Measurements from ENCODE around the gene GRK7.
A peak's percentile ranks its signal among the peaks of the same experiment; 100 is the strongest.
"Not testable (repeated sequence)": the region's sequence is repeated elsewhere in the genome, so short reads cannot be mapped to it uniquely, and the experiment has no call there.

Gene GRK7

GRCh38 chr3:141754032-141754431 lies 9.2 kb upstream of the GRK7 start:
- no peak for DNase-seq (ENCODE audit: low spot score)

- DNase-seq (ENCODE audit: low spot score), result not testable (repeated sequence)
These were observed 656 bp upstream of the GRK7 start for GRCh38 chr3:141762552-141762951.

- no peak for DNase-seq (ENCODE audit: low spot score)
These were observed 837 bp downstream of the GRK7 start for GRCh38 chr3:141764045-141764444.

GRCh38 chr3:141764465-141764864 lies 1.3 kb downstream of the GRK7 start:
- DNase-seq (ENCODE audit: low spot score), result no peak

- no peak for DNase-seq (ENCODE audit: low spot score)
These were observed 1.8 kb downstream of the GRK7 start for GRCh38 chr3:141764986-141765385.

GRCh38 chr3:141767066-141767465 lies 3.9 kb downstream of the GRK7 start:
- DNase-seq (ENCODE audit: low spot score), result no peak

- no peak for DNase-seq (ENCODE audit: low spot score)
These were observed 6.2 kb downstream of the GRK7 start for GRCh38 chr3:141769221-141769894.

GRCh38 chr3:141773676-141774075 lies 10.5 kb downstream of the GRK7 start:
- DNase-seq (ENCODE audit: low spot score), result no peak

- DNase-seq (ENCODE audit: low spot score), result no peak
These were observed 13.2 kb downstream of the GRK7 start for GRCh38 chr3:141776376-141776775.

- DNase-seq (ENCODE audit: low spot score), result no peak
These were observed 13.7 kb downstream of the GRK7 start for GRCh38 chr3:141776885-141777284.

GRCh38 chr3:141777957-141778813 lies 15.0 kb downstream of the GRK7 start:
- no peak for DNase-seq (ENCODE audit: low spot score)

- no peak for DNase-seq (ENCODE audit: low spot score)
These were observed 16.5 kb downstream of the GRK7 start for GRCh38 chr3:141779667-141780066.

GRCh38 chr3:141782386-141782932 lies 19.3 kb downstream of the GRK7 start:
- DNase-seq (ENCODE audit: low spot score), result peak; percentile 25

GRCh38 chr3:141783632-141784031 lies 20.4 kb downstream of the GRK7 start:
- DNase-seq (ENCODE audit: low spot score), result no peak

GRCh38 chr3:141784096-141784495 lies 20.9 kb downstream of the GRK7 start:
- DNase-seq (ENCODE audit: low spot score), result no peak

GRCh38 chr3:141784531-141784930 lies 21.3 kb downstream of the GRK7 start:
- no peak for DNase-seq (ENCODE audit: low spot score)

- no peak for DNase-seq (ENCODE audit: low spot score)
These were observed 24.9 kb downstream of the GRK7 start for GRCh38 chr3:141788149-141788548.

GRCh38 chr3:141788750-141789149 lies 25.5 kb downstream of the GRK7 start:
- DNase-seq (ENCODE audit: low spot score), result not testable (repeated sequence)

- DNase-seq (ENCODE audit: low spot score), result peak; percentile 19
These were observed 26.1 kb downstream of the GRK7 start for GRCh38 chr3:141789281-141789680.

- DNase-seq (ENCODE audit: low spot score), result no peak
These were observed 27.0 kb downstream of the GRK7 start for GRCh38 chr3:141790171-141790570.

GRCh38 chr3:141792495-141792894 lies 29.3 kb downstream of the GRK7 start:
- DNase-seq (ENCODE audit: low spot score), result no peak

- DNase-seq (ENCODE audit: low spot score), result no peak
These were observed 30.5 kb downstream of the GRK7 start for GRCh38 chr3:141793476-141794260.

All from SW480 (cell line).